ENCODE measurements around the gene ZNF496. TPM values are rescaled to one million over a fixed set of nuclear protein-coding genes. Genes with fewer than 3 reads are reported as not detected.

The ZNF496 gene
- total and polyA plus RNA-seq, 2 of the 4 experiments (the other 2 are of a cell fraction), result 11.7 to 16.2 TPM

- Histone ChIP-seq H3K4me1 (ENCODE audit: control insufficient read depth, insufficient read depth, low read length) (no peaks in the 10 kb centered on the region), H2AFZ (replicated peaks; ENCODE audit: low read length, poor library complexity) (no peak overlapping the region), H4K8ac (ENCODE audit: low read depth in 2 of 2, low read length in 2 of 2) (no peak overlapping the region), H3K18ac (ENCODE audit: low read depth, low read length) (no peak overlapping the region), H3K4me2 (ENCODE audit: low read depth, low read length) (no peak overlapping the region), H3K14ac (replicated peaks; ENCODE audit: low read depth, low read length) (no peak overlapping the region), H3K4ac (ENCODE audit: low read depth, low read length) (no peak overlapping the region), H2BK15ac (ENCODE audit: low read depth, low read length) (no peak overlapping the region), H4K5ac (ENCODE audit: low read depth, low read length) (no peak overlapping the region), H3K23ac (ENCODE audit: low read depth, low read length) (no peak overlapping the region), H4K20me1 (ENCODE audit: insufficient read depth, low read length) (no peaks in the 10 kb centered on the region), H3K4me3 (ENCODE audit: insufficient read depth, low read depth, low read length) (no peak overlapping the region), H2AK9ac (replicated peaks; ENCODE audit: low read depth, low read length, poor library complexity) (no peak overlapping the region), H2BK120ac (ENCODE audit: low read depth, low read length) (no peak overlapping the region), H3K9me3 (ENCODE audit: control insufficient read depth, insufficient read depth, low read length) (no peaks in the 10 kb centered on the region), H3K9me1 (ENCODE audit: insufficient read depth, low read length) (0 out of 2 replicates have a peak, but pooled peaks cover 3% of the 10 kb centered on the region), H3K36me3 (ENCODE audit: control insufficient read depth, insufficient read depth, low read length) (peaks cover 79% of the 10 kb centered on the region), H3K27ac (ENCODE audit: insufficient read depth, low read length) (no peak overlapping the region), H2AK5ac (ENCODE audit: low read depth, low read length) (no peak overlapping the region), H2BK20ac (ENCODE audit: low read depth, low read length) (no peak overlapping the region), H3K9ac (ENCODE audit: low read depth, low read length) (no peak overlapping the region), H3K27me3 (ENCODE audit: control insufficient read depth, insufficient read depth, low read length) (no peaks in the 10 kb centered on the region), H3K79me1 (ENCODE audit: low read depth in 1 of 2, low read length in 2 of 2) (no peaks in the 10 kb centered on the region), H4K91ac (ENCODE audit: insufficient read depth, low read depth, low read length) (no peak overlapping the region), H2BK5ac (ENCODE audit: low read depth, low read length, poor library complexity, severe bottlenecking) (no peak overlapping the region), H3K56ac (ENCODE audit: extremely low read depth, insufficient read depth, low read length) (no peak overlapping the region)
- ChIA-PET POLR2A (ENCODE audit: unreplicated experiment) (no interaction called here), CTCF (no interaction called here)
- TF ChIP-seq CHD1 (IDR thresholded peaks at IDR 0.05; ENCODE audit: low read depth, low read length) (no peak), ELK1 (IDR thresholded peaks at IDR 0.05; ENCODE audit: borderline replicate concordance, low read depth, low read length) (no peak), BHLHE40 (IDR thresholded peaks at IDR 0.05; ENCODE audit: low read depth, low read length) (no peak), MXI1 (IDR thresholded peaks at IDR 0.05; ENCODE audit: borderline replicate concordance, low read depth, low read length) (no peak), POLR2A (IDR thresholded peaks at IDR 0.05; ENCODE audit: low read depth, low read length) (no peak), NFE2L2 (IDR thresholded peaks at IDR 0.05; ENCODE audit: low read depth, low read length) (no peak), CEBPB (IDR thresholded peaks at IDR 0.05; ENCODE audit: low read depth, low read length) (no peak), RAD21 (IDR thresholded peaks at IDR 0.05; ENCODE audit: low read length) (no peak), RCOR1 (IDR thresholded peaks at IDR 0.05; ENCODE audit: insufficient replicate concordance, low read length) (no peak), MAZ (IDR thresholded peaks at IDR 0.05; ENCODE audit: borderline replicate concordance, low read depth, low read length) (no peak), SMC3 (IDR thresholded peaks at IDR 0.05; ENCODE audit: low read depth, low read length) (no peak), RFX5 (IDR thresholded peaks at IDR 0.05; ENCODE audit: low read depth, low read length) (no peak), MAFK (IDR thresholded peaks at IDR 0.05; ENCODE audit: low read depth, low read length) (no peak), FOS (IDR thresholded peaks at IDR 0.05; ENCODE audit: low read depth, low read length) (no peak)
- TF ChIP-seq, protein P1, sequence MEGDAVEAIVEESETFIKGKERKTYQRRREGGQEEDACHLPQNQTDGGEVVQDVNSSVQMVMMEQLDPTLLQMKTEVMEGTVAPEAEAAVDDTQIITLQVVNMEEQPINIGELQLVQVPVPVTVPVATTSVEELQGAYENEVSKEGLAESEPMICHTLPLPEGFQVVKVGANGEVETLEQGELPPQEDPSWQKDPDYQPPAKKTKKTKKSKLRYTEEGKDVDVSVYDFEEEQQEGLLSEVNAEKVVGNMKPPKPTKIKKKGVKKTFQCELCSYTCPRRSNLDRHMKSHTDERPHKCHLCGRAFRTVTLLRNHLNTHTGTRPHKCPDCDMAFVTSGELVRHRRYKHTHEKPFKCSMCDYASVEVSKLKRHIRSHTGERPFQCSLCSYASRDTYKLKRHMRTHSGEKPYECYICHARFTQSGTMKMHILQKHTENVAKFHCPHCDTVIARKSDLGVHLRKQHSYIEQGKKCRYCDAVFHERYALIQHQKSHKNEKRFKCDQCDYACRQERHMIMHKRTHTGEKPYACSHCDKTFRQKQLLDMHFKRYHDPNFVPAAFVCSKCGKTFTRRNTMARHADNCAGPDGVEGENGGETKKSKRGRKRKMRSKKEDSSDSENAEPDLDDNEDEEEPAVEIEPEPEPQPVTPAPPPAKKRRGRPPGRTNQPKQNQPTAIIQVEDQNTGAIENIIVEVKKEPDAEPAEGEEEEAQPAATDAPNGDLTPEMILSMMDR (conservative IDR thresholded peaks at IDR 0.05; ENCODE audit: low read depth, low read length), result no peak
- TF ChIP-seq, protein P2, sequence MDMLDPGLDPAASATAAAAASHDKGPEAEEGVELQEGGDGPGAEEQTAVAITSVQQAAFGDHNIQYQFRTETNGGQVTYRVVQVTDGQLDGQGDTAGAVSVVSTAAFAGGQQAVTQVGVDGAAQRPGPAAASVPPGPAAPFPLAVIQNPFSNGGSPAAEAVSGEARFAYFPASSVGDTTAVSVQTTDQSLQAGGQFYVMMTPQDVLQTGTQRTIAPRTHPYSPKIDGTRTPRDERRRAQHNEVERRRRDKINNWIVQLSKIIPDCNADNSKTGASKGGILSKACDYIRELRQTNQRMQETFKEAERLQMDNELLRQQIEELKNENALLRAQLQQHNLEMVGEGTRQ (IDR thresholded peaks at IDR 0.05; ENCODE audit: low read depth, low read length), result no peak
- ATAC-seq (ENCODE audit: low read depth), result no peak
- WGBS, 2 experiments (ENCODE audit: extremely low coverage in 2 of 2, insufficient read length in 1 of 2), result no CpG with 5 or more reads among the region's 2 CpGs
- intact Hi-C loops (cut with micrococcal nuclease), result no loop called here
- DNase-seq, result no peak
- no TSS peak for BruUV-seq (replicated peaks)
- in situ Hi-C loops (cut with MboI; ENCODE audit: low sequenced_read_pairs), result no loop called here
- dilution Hi-C loops (cut with HindIII; ENCODE audit: low sequenced_read_pairs, unreplicated experiment), result no loop called here
Observed at GRCh38 chr1:247304031-247304430, 27.6 kb downstream of the ZNF496 start.
